Heart right ventricle (tissue), 16 donors: ENCODE measurements around the gene CILP. TPM values are rescaled to one million over a fixed set of nuclear protein-coding genes. Genes with fewer than 3 reads are reported as not detected.
"Not testable (repeated sequence)": the region's sequence is repeated elsewhere in the genome, so short reads cannot be mapped to it uniquely, and the experiment has no call there.

ENCODE experiments used
- ATAC-seq, 8 donors: fragments of 200-7000 bp; cut with Tn5 transposase; one replicate each; pipeline ENCODE4 v1.9.1; 2020; ENCODE audit warnings: mild to moderate bottlenecking in 8 of 8, moderate library complexity in 8 of 8, moderate number of reproducible peaks in 1 of 8
- DNase-seq, 2 donors: peaks; one replicate each; pipeline ENCODE4 v3.0.0-alpha.2; 2020
- H3K27ac ChIP-seq, 10 donors: fragments of 200-600 bp; sonication (generic) in 2 of 10; one replicate each; pipeline versions ENCODE4 v1.5.0 to v1.8.0; 2020 to 2022; ENCODE audit warnings: mild to moderate bottlenecking in 3 of 10
- H3K27me3 ChIP-seq, 7 donors: fragments of 200-600 bp; one replicate each; pipeline ENCODE4 v1.8.0; 2021 to 2022; ENCODE audit warnings: mild to moderate bottlenecking in 2 of 7
- H3K36me3 ChIP-seq, 9 donors: fragments of 200-600 bp; sonication (generic) in 1 of 9; one replicate each; pipeline versions ENCODE4 v1.5.0 to v1.8.0; 2020 to 2022; ENCODE audit warnings: mild to moderate bottlenecking in 2 of 9
- H3K4me1 ChIP-seq, 9 donors: fragments of 200-600 bp; sonication (generic) in 1 of 9; one replicate each; pipeline versions ENCODE4 v1.5.0 to v1.8.0; 2020 to 2022; ENCODE audit warnings: mild to moderate bottlenecking in 4 of 9
- H3K4me3 ChIP-seq, 10 donors: fragments of 200-600 bp; sonication (generic) in 2 of 10; one replicate each; pipeline versions ENCODE4 v1.5.0 to v1.8.0; 2020 to 2022; ENCODE audit warnings: mild to moderate bottlenecking in 7 of 10, moderate library complexity in 2 of 10
- H3K9me3 ChIP-seq, 11 donors: fragments of 200-600 bp in 10 of 11; sonication (generic) in 2 of 11; one replicate each; pipeline versions ENCODE4 v1.5.0 to v1.8.0; 2013 to 2022; ENCODE audit warnings: mild to moderate bottlenecking in 2 of 11, control low read depth in 1 of 11, moderate library complexity in 1 of 11
- WGBS, 2 donors: extraction: QIAGEN DNeasy Blood & Tissue Kit; methylation state at CpG; one replicate each; pipeline ENCODE4 v1.1.7; 2013; ENCODE audit warnings: inconsistent platforms in 1 of 2; 5-methylcytosine and 5-hydroxymethylcytosine counted together
- intact Hi-C, 10 donors: fragments of 100-400 bp; cut with DNase I; formaldehyde crosslinking; loops; one replicate each; pipeline versions ENCODE4 v1.11.1 to v1.14.2; 2022
- polyA plus RNA-seq, 2 donors: library from polyadenylated mRNA; stranded (reverse); fragments of 200-250 nt; gene quantifications; one replicate each; pipeline ENCODE4 v1.2.3, GENCODE V29; 2013
- total RNA-seq, 10 donors: library from RNA; stranded (reverse); fragmentation: NEBNext Ultra II Directional in 3 of 10; extraction: Animal tissue kit (Norgen Biotek cat#: 25700) in 3 of 10; gene quantifications; one replicate each; pipeline versions ENCODE4 v1.2.1 to v1.2.4, GENCODE V29; 2021 to 2023
- TF ChIP-seq, protein P1 (sequence below), 9 donors: fragments of 200-600 bp; sonication (generic) in 2 of 9; IDR thresholded peaks; one replicate each; pipeline versions ENCODE4 v1.5.0 to v1.8.0; 2021 to 2022; ENCODE audit warnings: antibody characterized with exemption in 9 of 9, mild to moderate bottlenecking in 5 of 9, moderate library complexity in 1 of 9
- donor health status: Arrhythmogenic right ventricular cardiomyopathy.
- donor health status: ischemic (EF 13 %, LVEDD 7.1; RV severe dilation, severe dysfunction).
- donor health status: healthy with polysubstance abuse.
- donor health status: DM: no; HTN: yes; CAD: no.
- donor health status: DM: no; HTN: no; CAD: no.
- donor health status: ischemic (EF 25% LVEDD 6.9; RV normal size, moderate dysfunction).
- donor health status: ischemic (EF 25% LVEDD 5.7; RV mildly dilated, moderate dysfunction).
- donor health status: healthy.
- donor health status: DM: yes; HTN: yes; CAD: no.
- donor health status: Ischemic cardiomyopathy.
- donor health status: ischemic (EF 35%, LVEDD 5.7; RV mildly dilated, moderate dysfunction).
- donor health status: nonischemic (EF 11% LVEDD 7.7; RV severe dilation, severe dysfunction).
- donor health status: DM: yes; HTN: yes; CAD: no.
- donor health status: PGD.
- donor health status: ischemic (EF 29% LVEDD 5.4; RV normal size, mild dysfunction).
- donor health status: nonischemic (EF 23%, LVEDD 6.1; RV moderate dilation, normal function).

Gene CILP
- total and polyA plus RNA-seq, 12 donors, result 2.1 to 45.2 (median 7.3) TPM

DNA sequence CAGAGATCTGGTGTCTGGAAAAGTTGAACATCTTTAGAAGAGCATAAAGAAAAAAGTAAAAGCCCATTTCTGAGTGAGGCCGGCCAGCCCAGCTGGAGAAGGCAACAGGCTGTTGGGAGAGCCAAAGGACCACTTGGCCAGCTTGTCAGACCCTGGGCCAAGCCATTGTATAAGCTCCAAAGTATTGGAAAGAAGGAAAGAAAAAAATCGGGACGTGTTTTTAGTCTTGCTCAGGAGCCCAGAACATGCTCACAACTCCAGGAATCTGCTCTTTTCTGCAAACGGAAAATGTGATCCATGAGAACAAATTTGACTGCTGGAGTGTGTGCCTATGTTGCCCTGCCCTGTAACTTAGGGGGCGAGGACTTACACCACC lies 15.7 kb downstream of the CILP start:
- Histone ChIP-seq H3K9me3 (no peaks in the 10 kb centered on the region), H3K27ac (peak overlapping the region in 6 of 10 donors; percentile 5 to 55 (median 34)), H3K27me3 (no peaks in the 10 kb centered on the region), H3K4me3 (no peak overlapping the region), H3K4me1 (peaks cover 0 to 5% (median 0%) of the 10 kb centered on the region in 9 donors), H3K36me3 (no peaks in the 10 kb centered on the region)
- ATAC-seq (peak; percentile 18 to 63 (median 40)), DNase-seq (no peak)
- intact Hi-C loops, result loop anchor here in 1 of 10 donors (10.0 kb wide), 1 partner anchor 79 kb away; no protein-coding TSS in a partner anchor
- TF ChIP-seq, protein P1, sequence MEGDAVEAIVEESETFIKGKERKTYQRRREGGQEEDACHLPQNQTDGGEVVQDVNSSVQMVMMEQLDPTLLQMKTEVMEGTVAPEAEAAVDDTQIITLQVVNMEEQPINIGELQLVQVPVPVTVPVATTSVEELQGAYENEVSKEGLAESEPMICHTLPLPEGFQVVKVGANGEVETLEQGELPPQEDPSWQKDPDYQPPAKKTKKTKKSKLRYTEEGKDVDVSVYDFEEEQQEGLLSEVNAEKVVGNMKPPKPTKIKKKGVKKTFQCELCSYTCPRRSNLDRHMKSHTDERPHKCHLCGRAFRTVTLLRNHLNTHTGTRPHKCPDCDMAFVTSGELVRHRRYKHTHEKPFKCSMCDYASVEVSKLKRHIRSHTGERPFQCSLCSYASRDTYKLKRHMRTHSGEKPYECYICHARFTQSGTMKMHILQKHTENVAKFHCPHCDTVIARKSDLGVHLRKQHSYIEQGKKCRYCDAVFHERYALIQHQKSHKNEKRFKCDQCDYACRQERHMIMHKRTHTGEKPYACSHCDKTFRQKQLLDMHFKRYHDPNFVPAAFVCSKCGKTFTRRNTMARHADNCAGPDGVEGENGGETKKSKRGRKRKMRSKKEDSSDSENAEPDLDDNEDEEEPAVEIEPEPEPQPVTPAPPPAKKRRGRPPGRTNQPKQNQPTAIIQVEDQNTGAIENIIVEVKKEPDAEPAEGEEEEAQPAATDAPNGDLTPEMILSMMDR (IDR thresholded peaks at IDR 0.05), result no peak
- 71 to 74% methylated on average over 5 of the region's 5 CpGs for WGBS, 2 donors

DNA sequence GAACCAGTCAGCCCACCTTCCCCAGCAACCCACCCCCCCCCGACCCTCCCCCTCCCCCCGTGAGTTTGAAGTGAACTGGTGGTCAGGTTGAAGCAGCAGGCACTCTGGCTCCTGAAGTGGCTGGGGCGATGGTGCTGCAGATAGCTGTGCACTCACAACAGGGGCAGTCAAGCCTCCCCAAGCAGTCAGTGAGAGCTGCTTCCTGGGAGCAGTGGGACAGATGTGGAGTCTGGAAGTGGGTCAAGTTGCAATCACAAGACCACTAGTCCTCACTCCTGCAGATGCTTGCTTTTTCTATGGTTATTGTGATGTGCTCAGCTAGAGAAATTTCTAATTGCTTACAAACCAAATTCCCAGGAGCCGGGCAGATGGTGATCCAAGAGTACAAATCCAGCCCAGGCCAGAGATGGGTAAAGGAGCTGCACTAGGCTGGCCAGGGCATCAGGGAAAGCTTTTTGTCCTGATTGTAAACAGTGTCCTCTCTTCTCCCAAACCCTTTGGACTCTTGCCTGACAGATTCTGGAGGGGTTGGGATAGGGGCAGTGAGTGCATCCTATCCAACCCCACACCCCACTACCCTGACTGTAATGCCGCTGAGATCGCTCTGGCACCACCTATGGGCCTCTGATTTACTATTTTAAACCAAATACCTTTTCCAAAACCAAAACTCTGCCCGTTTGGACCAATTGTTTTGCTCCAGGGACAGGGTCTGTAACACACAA lies 16.3 kb downstream of the CILP start:
- Histone ChIP-seq H3K4me1 (peaks cover 0 to 5% (median 0%) of the 10 kb centered on the region in 9 donors), H3K9me3 (no peaks in the 10 kb centered on the region), H3K36me3 (no peaks in the 10 kb centered on the region), H3K4me3 (no peak overlapping the region), H3K27ac (peak overlapping the region in 6 of 10 donors; percentile 5 to 55 (median 34)), H3K27me3 (no peaks in the 10 kb centered on the region)
- no peak for DNase-seq
- intact Hi-C loops, result loop anchor here in 2 of 10 donors (5.0 to 10.0 kb wide), 2 partner anchors 77 to 80 kb away; no protein-coding TSS in a partner anchor
- TF ChIP-seq, protein P1 (IDR thresholded peaks at IDR 0.05), result no peak
- 55% methylated on average over 7 of the region's 7 CpGs for WGBS, 2 donors
- peak in 7 of 8 donors; percentile 6 to 73 (median 54) for ATAC-seq

DNA sequence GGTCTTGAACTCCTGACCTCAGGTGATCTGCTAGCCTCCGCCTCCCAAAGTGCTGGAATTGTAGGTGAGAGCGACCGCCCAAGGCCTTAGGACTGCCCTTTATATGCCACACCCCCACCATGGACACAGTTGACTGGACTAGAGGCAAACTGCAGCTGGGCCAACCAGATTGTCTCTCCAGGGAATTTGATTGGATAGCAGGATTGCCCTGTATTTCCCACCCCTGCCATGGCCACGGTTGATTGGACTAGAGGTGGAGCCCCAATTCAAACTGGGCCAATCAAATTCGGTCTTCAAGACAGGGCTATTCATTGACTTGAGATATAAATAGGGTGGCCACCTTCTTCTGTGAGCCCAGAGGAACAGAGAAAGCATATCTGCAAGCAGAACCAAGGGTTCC lies 19.3 kb downstream of the CILP start:
- WGBS, 2 donors, result 89 to 90% methylated on average over 5 of the region's 5 CpGs
- H3K27ac ChIP-seq, result no peak overlapping the region
- peaks cover 0 to 5% (median 0%) of the 10 kb centered on the region in 9 donors for H3K4me1 ChIP-seq
- no peaks in the 10 kb centered on the region for H3K27me3 ChIP-seq
- TF ChIP-seq, protein P1 (IDR thresholded peaks at IDR 0.05), result no peak
- no peak overlapping the region for H3K4me3 ChIP-seq
- no peaks in the 10 kb centered on the region for H3K9me3 ChIP-seq
- ATAC-seq (no peak), DNase-seq (no peak)
- H3K36me3 ChIP-seq, result no peaks in the 10 kb centered on the region
- intact Hi-C loops, result loop anchor here in 2 of 10 donors (5.0 to 10.0 kb wide), 2 partner anchors 80 to 83 kb away; no protein-coding TSS in a partner anchor

DNA sequence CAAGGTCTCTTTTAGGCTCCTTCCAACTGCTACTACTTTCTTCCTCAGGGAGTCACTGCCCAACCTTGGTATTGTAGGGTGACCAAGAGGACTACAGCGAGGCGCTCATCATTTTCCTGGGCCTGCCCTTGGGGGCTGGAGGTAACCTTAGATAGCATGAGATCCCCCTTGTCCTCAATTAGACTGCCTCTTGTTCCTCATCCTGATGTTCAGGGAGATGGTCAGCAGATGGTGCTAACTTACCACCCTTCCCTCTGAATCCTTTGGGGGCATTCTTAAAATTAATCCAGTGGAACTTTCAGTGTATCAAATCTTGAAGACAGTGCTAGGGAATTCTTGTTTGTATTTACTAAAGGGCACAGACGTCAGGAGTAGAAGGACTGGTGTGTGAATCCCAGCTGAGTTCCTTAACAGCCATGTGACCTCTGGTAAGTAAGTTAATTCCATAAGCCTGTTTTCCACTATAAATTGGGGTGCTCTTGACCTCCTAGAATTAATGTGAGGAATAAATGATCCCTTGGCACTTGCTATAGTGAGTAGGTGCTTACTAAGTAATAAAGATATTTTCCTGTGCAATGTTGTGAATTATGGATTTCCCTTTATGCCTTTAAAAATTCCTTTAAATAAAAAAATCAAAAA lies 22.1 kb downstream of the CILP start:
- Histone ChIP-seq H3K36me3 (no peaks in the 10 kb centered on the region), H3K4me3 (no peak overlapping the region), H3K27me3 (no peaks in the 10 kb centered on the region), H3K27ac (no peak overlapping the region), H3K9me3 (no peaks in the 10 kb centered on the region), H3K4me1 (peaks cover 0 to 6% (median 0%) of the 10 kb centered on the region in 9 donors)
- DNase-seq (no peak), ATAC-seq (no peak)
- intact Hi-C loops, result loop anchor here in 7 of 10 donors (1.0 to 5.0 kb wide), 8 partner anchors 82 to 198 kb away; partner anchors contain the start of gene RNU5A-1 (in 3 of the 7)
- 12 to 15% methylated on average over 3 of the region's 3 CpGs for WGBS, 2 donors
- TF ChIP-seq, protein P1 (IDR thresholded peaks at IDR 0.05), result peak; percentile 36 to 77 (median 63)

DNA sequence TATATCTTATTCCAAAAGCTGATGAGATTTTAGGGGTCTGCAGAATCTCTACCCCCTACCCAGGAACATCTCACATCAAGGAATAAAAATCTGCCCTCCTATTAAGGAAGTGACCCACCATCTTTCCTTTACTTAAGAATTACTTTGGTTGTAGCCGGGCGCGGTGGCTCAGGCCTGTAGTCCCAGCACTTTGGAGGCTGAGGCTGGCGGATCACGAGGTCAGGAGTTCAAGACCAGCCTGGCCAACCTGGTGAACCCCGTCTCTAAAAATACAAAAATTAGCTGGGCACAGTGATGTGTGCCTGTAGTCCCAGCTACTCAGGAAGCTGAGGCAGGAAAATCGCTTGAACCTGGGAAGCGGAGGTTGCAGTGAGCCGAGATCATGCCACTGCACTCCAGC lies 22.8 kb downstream of the CILP start:
- not testable (repeated sequence) for H3K4me3 ChIP-seq

More for the DNA sequence above, 22.8 kb downstream of the CILP start:
- H3K27me3 ChIP-seq, H3K27ac ChIP-seq, ATAC-seq, DNase-seq, H3K36me3 ChIP-seq, H3K9me3 ChIP-seq: not testable (repeated sequence)
- H3K4me1 ChIP-seq, result peaks cover 0 to 11% (median 5%) of the 10 kb centered on the region in 9 donors
- intact Hi-C loops, result loop anchor here in 7 of 10 donors (2.0 to 5.0 kb wide), 6 partner anchors 82 to 199 kb away; partner anchors contain the start of gene RNU5A-1 (in 3 of the 7)
- 79 to 85% methylated on average over 9 of the region's 9 CpGs for whole genome bisulfite sequencing, 2 donors
